D721Med (cell line): Measurements from ENCODE around the gene PAM.
"Not testable (repeated sequence)": the region's sequence is repeated elsewhere in the genome, so short reads cannot be mapped to it uniquely, and the experiment has no call there.

Experiments used
- DNase-seq: peaks from one replicate; pipeline ENCODE4 v3.0.0; 2011; ENCODE audit warnings: low spot score; ENCODE audit not compliant: insufficient read length
- FAIRE-seq: peaks from 2 replicates; lab custom pipeline; 2011; peaks lifted over from hg19 to GRCh38; lab: Jason Lieb, UNC
- CTCF ChIP-seq: IDR thresholded peaks from 2 replicates; pipeline ENCODE4 v1.5.1; 2012; ENCODE audit warnings: mild to moderate bottlenecking, control low read depth; ENCODE audit not compliant: insufficient read depth; ENCODE audit errors: missing control alignments

Gene PAM

DNA sequence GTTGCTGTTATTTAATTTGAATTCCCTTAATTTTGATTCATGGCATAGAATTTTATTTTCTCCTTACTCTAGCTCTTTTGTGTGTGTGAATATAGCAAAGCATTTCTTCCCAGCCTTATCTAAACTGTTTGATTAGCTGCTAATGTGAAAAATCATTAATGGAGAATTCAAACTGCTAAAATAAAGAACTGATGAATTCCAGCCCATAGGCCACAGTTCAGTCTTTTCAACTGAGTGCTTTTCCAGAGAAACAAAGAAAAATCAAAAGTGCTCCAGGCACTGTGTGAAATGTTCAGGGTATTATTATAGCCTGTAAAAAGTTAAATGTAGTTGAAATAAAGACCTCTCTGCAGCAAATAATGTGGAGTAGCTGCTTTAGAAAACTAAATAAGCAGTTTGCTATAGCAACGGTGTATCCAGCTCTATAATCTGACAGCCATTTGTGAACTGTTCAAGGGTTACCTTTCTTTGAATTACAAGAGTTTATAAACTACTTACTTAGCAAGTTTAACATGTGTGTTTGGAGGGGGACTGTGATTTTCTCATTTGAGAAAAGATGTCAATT is 241.0 kb downstream of the PAM start:
- no peak for TF ChIP-seq CTCF
- DNase-seq (no peak), FAIRE-seq (no peak)

GRCh38 chr5:102998224-102998623 is 243.1 kb downstream of the PAM start:
- DNase-seq (no peak), FAIRE-seq (no peak)
- no peak for TF ChIP-seq CTCF

DNA sequence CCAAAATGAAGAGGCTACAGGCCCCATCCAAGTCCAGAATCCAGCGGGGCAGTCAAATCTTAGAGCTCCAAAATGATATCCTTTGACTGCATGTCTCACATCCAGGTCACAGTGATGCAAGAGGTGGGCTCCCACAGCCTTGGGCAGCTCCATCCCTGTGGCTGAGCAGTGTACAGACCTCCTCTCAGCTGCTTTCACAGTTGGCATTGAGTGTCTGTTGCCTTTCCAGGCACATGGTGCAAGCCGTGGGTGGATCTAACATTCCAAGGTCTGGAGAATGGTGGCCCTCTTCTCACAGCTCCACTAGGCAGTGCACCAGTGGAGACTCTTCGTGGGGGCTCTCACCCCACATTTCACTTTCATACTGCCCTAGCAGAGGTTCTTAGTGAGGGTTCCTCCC is 244.1 kb downstream of the PAM start:
- DNase-seq (no peak), FAIRE-seq (no peak)
- no peak for TF ChIP-seq CTCF

DNA sequence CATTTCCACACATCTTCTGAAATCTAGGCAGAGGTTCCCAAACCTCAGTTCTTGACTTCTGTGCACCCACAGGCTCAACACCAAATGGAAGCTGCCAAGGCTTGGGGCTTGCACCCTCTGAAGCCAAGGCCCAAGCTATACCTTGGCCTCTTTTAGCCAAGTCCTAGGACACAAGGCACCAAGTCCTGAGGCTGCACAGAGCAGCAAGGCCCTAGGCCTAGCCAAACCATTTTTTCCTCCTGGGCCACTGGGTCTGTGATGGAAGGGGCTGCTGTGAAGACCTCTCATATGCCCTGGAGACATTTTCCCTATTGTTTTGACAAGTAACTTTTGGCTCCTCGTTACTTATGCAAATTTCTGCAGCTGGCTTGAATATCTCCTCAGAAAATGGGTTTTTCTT is 244.5 kb downstream of the PAM start:
- not testable (repeated sequence) for FAIRE-seq

DNA sequence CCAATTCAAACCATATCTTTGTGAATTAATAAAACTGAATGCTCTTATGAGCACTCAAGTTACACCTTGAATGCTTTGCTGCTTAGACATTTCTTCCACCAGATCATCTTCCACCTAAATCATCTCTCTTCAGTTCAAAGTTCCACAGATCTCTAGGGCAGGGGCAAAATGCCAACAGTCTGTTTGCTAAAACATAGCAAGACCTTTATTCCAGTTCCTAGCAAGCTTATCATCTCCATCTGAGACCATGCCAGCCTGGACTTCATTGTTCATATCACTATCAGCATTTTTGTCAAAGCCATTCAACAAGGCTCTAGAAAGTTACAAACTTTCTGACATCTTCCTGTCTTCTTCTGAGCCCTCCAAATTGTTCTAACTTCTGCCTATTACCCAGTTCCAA is 245.0 kb downstream of the PAM start:
- TF ChIP-seq CTCF, result no peak
- DNase-seq, result no peak
- no peak for FAIRE-seq

More for the DNA sequence above, 244.5 kb downstream of the PAM start:
- DNase-seq, result not testable (repeated sequence)

GRCh38 chr5:103003872-103004271 is 248.8 kb downstream of the PAM start:
- no peak for TF ChIP-seq CTCF
- DNase-seq (no peak), FAIRE-seq (peak; percentile 21)

- FAIRE-seq (no peak), DNase-seq (no peak)
- TF ChIP-seq CTCF, result no peak
These were observed 250.2 kb downstream of the PAM start for GRCh38 chr5:103005276-103005675.

DNA sequence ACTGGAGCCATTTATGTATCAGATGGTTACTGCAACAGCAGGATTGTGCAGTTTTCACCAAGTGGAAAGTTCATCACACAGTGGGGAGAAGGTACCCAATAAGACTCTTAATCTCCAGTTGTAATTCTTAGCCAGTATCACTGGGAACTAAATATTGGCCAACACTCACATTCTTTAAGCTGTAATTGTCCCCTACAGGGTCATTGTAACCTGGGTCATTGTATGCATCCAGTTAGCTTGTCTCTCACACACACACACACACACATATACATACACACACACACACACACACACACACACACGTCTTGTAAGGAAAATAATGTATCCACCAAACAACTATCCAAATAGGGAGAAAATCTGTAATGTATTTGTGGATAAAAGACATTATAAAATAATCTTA is 251.8 kb downstream of the PAM start:
- DNase-seq (no peak), FAIRE-seq (no peak)
- TF ChIP-seq CTCF, result no peak
